Measurements from ENCODE around the gene ENPEP. TPM values are rescaled to one million over a fixed set of nuclear protein-coding genes. Genes with fewer than 3 reads are reported as not detected.

ENPEP gene
- total and polyA plus RNA-seq, 2 donors (not counting 1 experiment from before 2014, with no cell fraction given), result not detected

- Histone ChIP-seq H3K4me2 (replicated peaks; ENCODE audit: low read depth, low read length, poor library complexity, severe bottlenecking) (peak overlapping the region; percentile 69), H4K20me1 (ENCODE audit: control insufficient read depth, insufficient read depth, low read length, poor library complexity, severe bottlenecking) (no peaks in the 10 kb centered on the region), H2AFZ (ENCODE audit: insufficient read depth, low read depth, low read length, poor library complexity, severe bottlenecking) (peak overlapping the region; percentile 79), H3K36me3 (replicated peaks in 1 of 2; ENCODE audit: control extremely low read depth in 1 of 2, control insufficient read depth in 1 of 2, extremely low read depth in 1 of 2, insufficient read depth in 2 of 2, low read length in 1 of 2) (no peaks in the 10 kb centered on the region), H3K27ac (ENCODE audit: low read length in 2 of 2) (peak overlapping the region in 1 of 2 donors; percentile 50), H3K4me3 (ENCODE audit: control extremely low read depth in 1 of 5, extremely low read depth in 1 of 5, insufficient read depth in 1 of 5, low read depth in 2 of 5, low read length in 4 of 5) (peak overlapping the region; percentile 52 to 72 (median 70)), H3K27me3 (replicated peaks in 1 of 4; ENCODE audit: control extremely low read depth in 1 of 4, control insufficient read depth in 3 of 4, insufficient read depth in 4 of 4, low read length in 3 of 4) (peaks cover 0 to 3% (median 0%) of the 10 kb centered on the region in 4 experiments), H3K9ac (ENCODE audit: low read length) (peak overlapping the region; percentile 68), H3K9me3 (ENCODE audit: control extremely low read depth in 1 of 3, control insufficient read depth in 2 of 3, insufficient read depth in 1 of 3, low read length in 2 of 3) (no peaks in the 10 kb centered on the region), H3K4me1 (ENCODE audit: control insufficient read depth in 2 of 2, insufficient read depth in 2 of 2, low read length in 2 of 2) (peaks cover 4 to 9% of the 10 kb centered on the region in 2 donors), H3K79me2 (ENCODE audit: control insufficient read depth, insufficient read depth, low read length) (no peaks in the 10 kb centered on the region)
- peak; percentile 75 for DNase-seq
- Mint-ChIP-seq H3K4me1 (peaks cover 9% of the 10 kb centered on the region), H3K4me3 (peak overlapping the region; percentile 91), H3K27ac (no peak overlapping the region), H3K9me3 (ENCODE audit: insufficient read depth) (no peaks in the 10 kb centered on the region), H3K27me3 (peaks cover under 1% of the 10 kb centered on the region)
- TF ChIP-seq EZH2 (IDR thresholded peaks at IDR 0.05; ENCODE audit: borderline replicate concordance, insufficient read depth, low read depth, low read length, poor library complexity, severe bottlenecking) (no peak), CTCF (IDR thresholded peaks at IDR 0.05) (peak; percentile 84)
- ChIA-PET CTCF (interaction anchor here (0.8 to 15.9 kb wide), 14 partner anchors 9 to 520 kb away, joined by 3 to 270 read pairs (median 5); no protein-coding TSS in a partner anchor), POLR2A (no interaction called here)
- 0% methylated on average over 2 of the region's 8 CpGs for WGBS (ENCODE audit: insufficient coverage)
- intact Hi-C loops (cut with micrococcal nuclease), result loop anchor here (10.0 kb wide), 2 partner anchors 322 to 1518 kb away; partner anchors contain the start of gene ELOVL6
- ATAC-seq (ENCODE audit: low read depth), result peak; percentile 84
These were observed 40.4 kb downstream of the ENPEP start for GRCh38 chr4:110516106-110516922.

All from B cell (primary cell).